GM19324 (cell line): ENCODE measurements around the gene STOML1.
"Not testable (repeated sequence)": the region's sequence is repeated elsewhere in the genome, so short reads cannot be mapped to it uniquely, and the experiment has no call there.

ENCODE experiments used
- ATAC-seq: cut with Tn5 transposase; IDR thresholded peaks from one replicate; pipeline ENCODE4 v1.9.1; 2021; ENCODE audit warnings: mild to moderate bottlenecking, moderate library complexity; ENCODE audit not compliant: unreplicated experiment, low FRiP score

The STOML1 gene

GRCh38 chr15:73988445-73988969, 3.6 kb downstream of the STOML1 start:
- ATAC-seq: no peak

DNA sequence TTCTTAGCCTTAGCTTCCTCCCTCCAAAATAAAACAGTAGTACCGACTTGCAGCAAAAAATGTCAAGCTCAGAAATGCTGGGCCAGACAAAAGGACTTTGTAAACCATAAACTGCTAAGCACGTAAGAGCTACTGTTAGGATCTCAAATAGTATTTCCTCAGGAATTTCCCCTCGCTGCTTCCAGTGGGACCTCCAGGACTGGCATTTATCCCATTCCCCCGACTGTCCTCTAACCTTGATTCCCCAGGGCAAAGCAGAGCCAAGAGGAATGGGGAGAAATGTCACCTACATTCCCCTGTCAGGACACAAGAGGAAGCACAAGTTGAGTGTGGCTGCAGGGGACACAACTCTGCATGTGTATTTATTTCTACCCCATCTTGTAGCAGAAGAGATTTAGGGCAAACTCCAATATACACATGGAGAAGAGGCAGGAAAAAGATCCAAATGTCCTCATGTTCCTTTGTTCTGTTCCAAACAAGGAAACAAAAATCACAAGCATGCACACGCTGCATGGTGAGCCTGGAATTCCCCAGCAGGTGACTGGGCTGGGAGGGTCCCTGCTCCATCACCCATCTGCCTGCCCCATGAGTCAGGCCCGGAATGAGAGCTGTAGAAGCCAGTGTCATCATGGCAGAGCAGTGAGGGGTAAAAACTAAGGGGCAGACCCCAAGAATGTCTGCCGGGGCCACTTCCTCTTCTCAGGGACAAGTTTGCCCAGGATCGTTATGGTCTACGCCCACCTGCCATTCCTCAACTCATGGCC, 4.2 kb downstream of the STOML1 start:
- no peak for ATAC-seq

DNA sequence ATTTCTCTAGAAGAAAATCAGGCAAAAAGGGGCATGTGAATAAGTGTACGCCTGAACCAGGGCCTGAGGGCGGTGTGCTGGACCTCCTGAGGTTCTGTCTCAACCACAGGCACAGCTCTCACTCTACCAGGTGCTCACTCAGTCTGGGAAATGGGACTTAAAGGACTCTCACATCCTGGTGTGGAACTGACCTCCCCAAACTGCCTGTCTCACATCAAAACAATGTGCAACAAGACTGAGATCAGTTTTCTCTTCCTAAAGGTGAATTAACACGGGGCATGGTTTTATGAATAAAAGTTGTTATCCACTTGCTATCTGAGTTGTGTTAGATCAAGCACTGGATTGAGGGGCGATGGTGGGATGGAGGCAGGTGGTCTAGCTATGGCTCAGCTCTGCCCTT, 4.8 kb downstream of the STOML1 start:
- ATAC-seq: no peak

DNA sequence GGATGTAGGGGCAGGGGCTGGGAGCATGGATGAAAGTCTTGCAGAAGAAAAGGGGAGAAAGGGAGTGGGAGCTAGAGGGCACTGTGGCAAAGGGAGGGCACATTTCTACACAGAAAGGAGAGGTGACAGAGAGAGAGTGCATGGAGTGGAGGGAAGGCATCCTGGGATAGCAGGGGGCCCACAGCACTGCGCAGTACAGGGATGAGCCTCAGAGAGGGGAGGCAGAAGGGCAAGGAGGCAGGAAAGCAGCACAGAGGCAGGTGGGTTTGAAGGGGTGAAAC, 5.4 kb downstream of the STOML1 start:
- ATAC-seq: no peak

GRCh38 chr15:73986055-73986775, 5.9 kb downstream of the STOML1 start:
- ATAC-seq: no peak

GRCh38 chr15:73985101-73985873, 6.8 kb downstream of the STOML1 start:
- no peak for ATAC-seq

GRCh38 chr15:73984208-73984979, 7.7 kb downstream of the STOML1 start:
- ATAC-seq: no peak

DNA sequence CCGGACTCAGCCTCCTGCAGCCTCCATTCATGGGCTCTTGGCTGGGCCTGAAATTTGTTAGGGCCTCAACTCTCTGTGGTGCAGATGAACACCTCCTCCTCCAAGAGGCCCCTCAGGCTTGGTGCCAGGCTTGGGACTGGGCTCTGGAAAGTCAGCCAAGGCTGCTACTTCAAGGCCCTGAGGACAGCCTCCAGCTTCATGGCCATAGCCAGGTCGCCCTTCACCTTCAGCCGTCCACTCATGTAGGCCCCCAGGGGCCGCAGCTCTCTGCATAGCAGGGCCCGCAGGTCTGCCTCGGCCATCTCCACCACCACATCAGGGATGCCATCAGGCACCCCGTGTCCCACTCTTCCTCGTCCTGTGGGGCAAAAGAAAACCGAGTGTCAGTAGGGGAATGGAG, 8.3 kb downstream of the STOML1 start:
- ATAC-seq: no peak

- ATAC-seq: no peak
Measured at GRCh38 chr15:73983211-73983727, 8.8 kb downstream of the STOML1 start.

DNA sequence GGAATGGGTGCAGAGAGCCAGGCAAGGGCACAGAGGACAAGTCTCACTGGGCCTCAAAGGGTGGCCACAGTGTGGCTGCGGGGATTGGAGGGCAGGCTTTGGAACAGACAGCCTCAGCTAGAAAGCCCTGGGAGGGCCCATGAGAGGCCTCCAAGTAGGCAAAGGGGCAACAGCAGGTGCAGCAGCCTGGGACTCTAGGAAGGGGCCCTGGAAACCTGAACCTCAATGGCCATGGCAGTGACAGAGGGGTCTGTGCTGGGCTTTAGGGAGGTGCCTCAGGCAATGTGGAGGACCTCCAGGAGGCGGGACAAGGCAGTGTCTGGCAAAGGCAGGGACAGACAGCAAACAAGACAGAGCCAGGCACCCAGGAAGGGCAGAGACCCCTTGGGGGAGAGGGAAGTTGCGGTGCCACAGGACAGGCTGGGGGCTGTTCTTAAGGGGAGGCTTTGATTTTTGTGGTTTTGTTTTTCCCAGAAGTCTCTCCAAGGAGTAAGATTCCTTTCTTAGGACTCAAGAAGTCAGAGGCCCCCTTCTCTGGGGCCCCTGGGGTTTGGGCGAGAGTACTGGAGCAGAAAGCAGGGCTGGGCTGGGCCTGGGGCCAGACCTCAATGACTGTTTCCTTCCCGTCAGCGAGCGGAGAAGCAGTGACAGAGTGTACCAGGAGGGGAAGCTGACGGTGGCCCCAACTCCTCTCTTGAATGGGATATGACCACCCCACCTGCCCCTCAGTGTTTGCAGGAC, 9.7 kb downstream of the STOML1 start:
- no peak for ATAC-seq

GRCh38 chr15:73981761-73982221, 10.3 kb downstream of the STOML1 start:
- ATAC-seq: no peak

- no peak for ATAC-seq
Measured at GRCh38 chr15:73979636-73980035, 12.5 kb downstream of the STOML1 start.

GRCh38 chr15:73978896-73979295, 13.2 kb downstream of the STOML1 start:
- no peak for ATAC-seq

DNA sequence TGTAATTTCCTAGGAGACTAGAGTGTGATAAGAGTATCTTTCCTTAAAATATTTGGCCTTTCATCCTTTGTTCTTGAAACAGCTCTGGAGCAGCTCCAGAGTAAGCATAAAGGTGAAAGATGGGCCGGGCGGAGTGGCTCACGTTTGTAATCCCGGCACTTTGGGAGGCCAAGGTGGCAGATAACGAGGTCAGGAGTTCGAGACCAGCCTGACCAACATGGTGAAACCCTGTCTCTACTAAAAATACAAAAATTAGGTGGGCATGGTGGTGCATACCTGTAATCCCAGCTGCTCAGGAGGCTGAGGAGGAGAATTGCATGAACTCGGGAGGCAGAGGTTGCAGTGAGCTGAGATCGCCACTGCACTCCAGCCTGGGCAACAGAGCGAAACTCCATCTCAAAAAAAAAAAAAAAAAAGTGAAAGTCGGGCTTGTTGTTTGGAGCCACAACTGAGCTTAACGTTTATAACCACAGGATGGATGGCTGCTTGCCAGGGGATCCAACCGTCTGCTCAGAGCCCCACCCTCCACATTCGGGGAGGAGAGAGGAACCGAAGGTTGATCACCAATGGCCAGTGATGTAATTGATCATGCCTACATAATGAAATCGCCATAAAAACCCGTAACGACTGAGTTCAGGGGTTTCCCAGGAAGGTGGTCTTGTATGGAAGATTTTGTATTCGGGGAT, 16.5 kb downstream of the STOML1 start:
- not testable (repeated sequence) for ATAC-seq

DNA sequence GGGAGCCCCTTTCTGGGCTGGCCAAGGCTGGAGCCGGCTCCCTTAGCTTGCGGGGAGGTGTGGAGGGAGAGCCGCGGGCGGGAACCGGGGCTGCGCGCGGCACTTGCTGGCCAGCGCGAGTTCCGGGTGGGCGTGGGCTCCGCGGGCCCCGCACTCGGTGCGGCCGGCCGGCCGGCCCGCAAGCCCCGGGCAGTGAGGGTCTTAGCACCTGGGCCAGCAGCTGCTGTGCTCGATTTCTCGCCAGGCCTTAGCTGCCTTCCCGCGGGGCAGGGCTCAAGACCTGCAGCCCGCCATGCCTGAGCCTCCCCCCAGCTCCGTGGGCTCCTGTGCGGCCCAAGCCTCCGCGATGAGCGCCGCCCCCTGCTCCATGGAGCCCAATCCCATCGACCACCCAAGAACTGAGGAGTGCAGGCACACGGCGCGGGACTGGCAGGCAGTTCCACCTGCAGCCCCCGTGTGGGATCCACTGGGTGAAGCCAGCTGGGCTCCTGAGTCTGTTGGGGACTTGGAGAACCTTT, 18.4 kb downstream of the STOML1 start:
- ATAC-seq: not testable (repeated sequence)

DNA sequence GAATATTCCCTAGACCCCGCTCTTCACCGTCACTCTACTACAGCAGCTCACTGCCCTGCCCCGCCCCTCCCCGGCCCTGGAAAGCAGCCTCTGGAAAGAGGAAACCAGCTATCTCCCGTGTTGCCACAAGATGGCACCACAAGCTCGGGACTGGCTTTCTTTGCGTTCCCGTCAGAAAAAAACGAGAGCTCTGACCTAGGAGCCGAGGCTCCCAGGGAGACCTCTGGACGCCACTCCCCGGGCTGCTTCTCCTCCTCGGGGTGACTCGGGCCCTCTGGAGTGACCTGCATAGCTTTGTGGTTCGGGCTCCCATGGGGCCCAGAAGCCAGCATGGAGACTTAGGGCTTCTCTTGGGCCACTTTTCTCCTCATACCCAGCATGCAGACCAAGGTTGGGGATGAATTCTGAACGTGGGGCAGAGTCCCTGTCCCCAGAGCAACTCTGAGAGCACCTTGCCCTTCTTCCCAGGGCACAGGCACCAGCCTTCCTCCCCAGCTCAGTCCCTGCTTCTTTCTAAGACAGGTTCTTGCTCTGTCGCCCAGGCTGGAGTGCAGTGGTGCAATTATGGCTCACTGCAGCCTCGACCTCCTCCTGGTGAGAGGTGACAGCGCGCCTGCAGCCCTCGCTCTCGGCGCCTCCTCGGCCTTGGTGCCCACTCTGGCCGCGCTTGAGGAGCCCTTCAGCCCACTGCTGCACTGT, 19.0 kb downstream of the STOML1 start:
- ATAC-seq: no peak

DNA sequence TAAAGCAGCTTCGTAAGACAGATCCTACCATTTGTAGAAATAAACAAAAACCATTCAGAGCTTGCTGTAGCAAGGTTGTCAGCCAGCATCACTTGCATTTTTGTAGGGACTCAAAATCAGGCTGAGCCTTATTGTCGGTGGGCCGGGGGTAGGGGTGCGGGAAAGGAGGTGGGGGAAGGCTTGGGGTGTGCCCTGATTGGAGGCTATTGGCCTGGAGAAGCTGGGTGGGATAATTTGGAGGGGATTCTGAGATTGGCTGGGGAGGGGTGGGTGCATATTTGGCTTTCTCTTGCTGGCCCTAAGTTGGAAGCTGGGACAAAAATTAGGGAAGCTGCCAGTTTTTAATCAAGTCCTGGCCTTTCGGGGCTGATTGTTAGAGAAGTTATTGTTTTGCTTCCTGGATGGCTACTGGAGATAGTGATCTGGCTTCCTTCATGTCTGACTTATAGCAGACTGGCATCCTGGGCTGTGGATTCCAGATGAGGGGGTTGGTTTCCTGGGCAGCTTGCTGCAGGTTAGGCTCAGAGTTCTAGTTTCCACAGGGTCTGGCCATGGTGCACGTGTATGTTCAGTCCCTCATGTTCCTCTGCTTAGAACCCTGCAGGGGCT, 22.8 kb downstream of the STOML1 start:
- ATAC-seq: no peak

DNA sequence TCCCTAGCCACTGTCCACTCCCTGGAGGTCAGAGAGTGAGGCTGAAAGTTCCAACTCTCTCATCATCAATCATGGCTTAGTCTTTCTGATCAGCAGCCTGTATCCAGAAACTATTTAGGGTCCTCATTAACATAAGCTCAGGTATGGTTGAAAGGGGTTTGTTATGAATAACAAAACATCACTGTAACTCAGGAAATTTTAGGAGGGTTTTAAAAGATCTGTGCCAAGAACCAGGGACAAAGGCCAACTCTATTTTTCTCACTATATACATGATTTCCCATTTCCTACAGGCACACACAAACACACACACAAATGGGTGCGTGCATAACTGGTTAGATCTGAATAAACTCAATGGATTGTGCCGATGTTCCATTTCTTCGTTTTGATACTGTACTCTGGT, 23.6 kb downstream of the STOML1 start:
- no peak for ATAC-seq
